B cell (primary cell): ENCODE measurements around the gene KLF11. TPM values are rescaled to one million over a fixed set of nuclear protein-coding genes. Genes with fewer than 3 reads are reported as not detected.

Experiments used
- ATAC-seq: fragments of 200-7000 bp; cut with Tn5 transposase; one replicate; pipeline ENCODE4 v1.10.0; 2021; ENCODE audit warnings: low read depth, mild to moderate bottlenecking, moderate number of reproducible peaks, moderate library complexity
- CTCF ChIA-PET: fragments of 350-600 bp; sonication (Branson Sonifier 250); formaldehyde crosslinking; loops from one replicate; lab custom pipeline; 2021; ENCODE audit warnings: antibody characterized with exemption, inconsistent platforms; lab: Charles Lee
- POLR2A ChIA-PET: fragments of 350-600 bp; sonication (Branson Sonifier 250); formaldehyde crosslinking; loops from one replicate; lab custom pipeline; 2021; ENCODE audit warnings: antibody characterized with exemption; lab: Charles Lee
- DNase-seq: peaks from one replicate; pipeline ENCODE4 v3.0.0; 2013
- H2AFZ ChIP-seq: 2 replicates; pipeline ENCODE4 v1.6.1; 2012; ENCODE audit warnings: mild to moderate bottlenecking, low read depth, low read length; ENCODE audit not compliant: insufficient read depth, poor library complexity, severe bottlenecking
- H3K27ac ChIP-seq, 2 donors: 1 replicate in 1 of 2; 2 replicates in 1 of 2; pipeline ENCODE4 v1.5.1; 2012 to 2013; ENCODE audit warnings: low read length in 2 of 2, mild to moderate bottlenecking in 2 of 2, moderate library complexity in 1 of 2
- H3K27me3 ChIP-seq, 4 experiments: fragments of 200-600 bp in 1 of 4; sonication (generic) in 1 of 4; replicated peaks in 1 of 4; 1 replicate in 2 of 4; 2 replicates in 2 of 4; pipeline versions ENCODE4 v1.6.1 to v1.7.0; 2013 to 2016; ENCODE audit warnings: low read length in 3 of 4, mild to moderate bottlenecking in 2 of 4, mixed read lengths in 1 of 4, moderate library complexity in 1 of 4; ENCODE audit not compliant: insufficient read depth in 4 of 4, control insufficient read depth in 3 of 4; ENCODE audit errors: control extremely low read depth in 1 of 4
- H3K36me3 ChIP-seq, 2 experiments: replicated peaks in 1 of 2; 1 replicate in 1 of 2; 2 replicates in 1 of 2; pipeline versions ENCODE4 v1.6.1 to v1.7.1; 2013; ENCODE audit warnings: low read length in 1 of 2; ENCODE audit not compliant: insufficient read depth in 2 of 2, control insufficient read depth in 1 of 2; ENCODE audit errors: control extremely low read depth in 1 of 2, extremely low read depth in 1 of 2
- H3K4me1 ChIP-seq, 2 donors: fragments of 200-600 bp in 1 of 2; sonication (generic) in 1 of 2; 1 replicate in 1 of 2; 2 replicates in 1 of 2; pipeline versions ENCODE4 v1.5.1 to v1.6.1; 2013 to 2017; ENCODE audit warnings: low read length in 2 of 2; ENCODE audit not compliant: control insufficient read depth in 2 of 2, insufficient read depth in 2 of 2
- H3K4me2 ChIP-seq: replicated peaks from 2 replicates; pipeline ENCODE3; 2012; ENCODE audit warnings: mild to moderate bottlenecking, low read depth, low read length; ENCODE audit not compliant: poor library complexity, severe bottlenecking
- H3K4me3 ChIP-seq, 5 experiments: fragments of 200-600 bp in 1 of 5; sonication (generic) in 1 of 5; 1 replicate in 3 of 5; 2 replicates in 2 of 5; pipeline versions ENCODE4 v1.5.1 to v1.7.0; 2011 to 2016; ENCODE audit warnings: low read length in 4 of 5, mild to moderate bottlenecking in 4 of 5, low read depth in 2 of 5, control low read depth in 1 of 5, moderate library complexity in 1 of 5; ENCODE audit not compliant: insufficient read depth in 1 of 5; ENCODE audit errors: control extremely low read depth in 1 of 5, extremely low read depth in 1 of 5
- H3K79me2 ChIP-seq: fragments of 200-600 bp; sonication (generic); one replicate; pipeline ENCODE4 v1.6.0; 2016; ENCODE audit warnings: low read length; ENCODE audit not compliant: control insufficient read depth, insufficient read depth
- H3K9ac ChIP-seq: fragments of 200-600 bp; sonication (generic); 2 replicates; pipeline ENCODE4 v1.6.1; 2017; ENCODE audit warnings: mild to moderate bottlenecking, low read length, moderate library complexity
- H3K9me3 ChIP-seq, 3 donors: one replicate each; pipeline versions ENCODE4 v1.6.1 to v1.7.1; 2013; ENCODE audit warnings: low read length in 2 of 3; ENCODE audit not compliant: control insufficient read depth in 2 of 3, insufficient read depth in 1 of 3; ENCODE audit errors: control extremely low read depth in 1 of 3
- H4K20me1 ChIP-seq: 2 replicates; pipeline ENCODE4 v1.6.0; 2012; ENCODE audit warnings: mild to moderate bottlenecking, low read length; ENCODE audit not compliant: insufficient read depth, control insufficient read depth, poor library complexity, severe bottlenecking
- H3K27ac Mint-ChIP-seq: one replicate; pipeline ENCODE4 v1.8.0; 2021; ENCODE audit warnings: mixed read lengths
- H3K27me3 Mint-ChIP-seq: one replicate; pipeline ENCODE4 v1.8.0; 2021; ENCODE audit warnings: mixed read lengths
- H3K4me1 Mint-ChIP-seq: one replicate; pipeline ENCODE4 v1.8.0; 2021; ENCODE audit warnings: mixed read lengths
- H3K4me3 Mint-ChIP-seq: one replicate; pipeline ENCODE4 v1.8.0; 2021; ENCODE audit warnings: mixed read lengths
- H3K9me3 Mint-ChIP-seq: one replicate; pipeline ENCODE4 v1.8.0; 2022; ENCODE audit warnings: mixed read lengths; ENCODE audit not compliant: insufficient read depth
- CTCF ChIP-seq: fragments of 200-600 bp; IDR thresholded peaks from one replicate; pipeline ENCODE4 v1.8.0; 2022; ENCODE audit warnings: antibody characterized with exemption, mild to moderate bottlenecking
- EZH2 ChIP-seq: IDR thresholded peaks from 2 replicates; pipeline ENCODE4 v1.6.1; 2012; ENCODE audit warnings: borderline replicate concordance, low read depth, mild to moderate bottlenecking, moderate library complexity, low read length; ENCODE audit not compliant: insufficient read depth, poor library complexity, severe bottlenecking
- WGBS: methylation state at CpG from one replicate; pipeline ENCODE4 v1.1.5; 2013; ENCODE audit warnings: missing lambda C conversion rate; ENCODE audit not compliant: insufficient coverage; 5-methylcytosine and 5-hydroxymethylcytosine counted together
- intact Hi-C: fragments of 100-400 bp; cut with micrococcal nuclease; formaldehyde crosslinking; loops from one replicate; pipeline ENCODE4 v1.10.0; 2022
- polyA plus RNA-seq: library from polyadenylated mRNA; depleted of rRNA; stranded (reverse); fragments of >200 nt; gene quantifications from 2 replicates; pipeline ENCODE4 v1.2.3, GENCODE V29; 2012
- total RNA-seq, 2 donors: library from RNA; stranded (reverse); fragments of 120-200 nt in 1 of 2; gene quantifications; 1 replicate in 1 of 2; 2 replicates in 1 of 2; pipeline versions ENCODE4 v1.2.3 to v1.2.4, GENCODE V29; 2013 to 2022

Gene KLF11
- total and polyA plus RNA-seq, 2 donors (not counting 1 experiment from before 2014, with no cell fraction given), result 20.8 to 48.4 TPM

DNA sequence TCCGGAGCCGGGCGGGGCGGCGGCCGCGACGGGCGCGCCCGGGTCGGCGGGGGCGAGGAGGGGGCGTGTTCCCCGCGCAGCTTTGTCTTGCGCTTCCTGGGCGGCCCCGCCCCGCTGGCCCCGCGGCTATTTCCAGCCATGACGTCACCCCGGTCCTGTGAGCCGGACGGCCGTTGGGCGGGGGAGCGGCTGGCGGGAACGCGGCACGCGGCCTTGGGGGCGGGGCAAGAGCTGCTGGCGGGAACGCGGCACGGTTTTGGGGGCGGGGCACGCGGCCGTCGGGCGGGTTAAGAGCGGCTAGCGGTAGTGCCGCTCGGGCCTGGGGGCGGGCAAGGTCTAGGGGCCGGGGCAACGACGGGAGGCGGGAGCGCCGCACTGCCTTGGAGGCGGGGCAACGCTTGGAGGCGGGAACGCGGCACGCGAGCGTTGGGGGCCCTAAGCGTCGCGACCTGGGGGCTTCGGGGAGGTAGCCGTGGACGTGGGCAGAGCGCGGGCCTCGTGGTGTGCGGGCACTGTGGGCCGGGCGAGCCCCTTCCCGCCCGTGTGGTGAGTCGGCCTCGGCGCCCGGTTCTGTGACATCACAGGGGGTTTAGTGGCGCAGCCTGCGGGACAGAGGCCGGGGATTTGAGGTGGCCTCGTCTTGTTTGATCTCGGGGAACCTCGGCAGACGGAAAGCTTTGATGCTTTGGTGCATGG lies 704 bp downstream of the KLF11 start:
- H3K4me2 ChIP-seq, result peak overlapping the region; percentile 83
- peaks cover 0 to 20% (median 0%) of the 10 kb centered on the region in 3 donors for H3K9me3 ChIP-seq
- H4K20me1 ChIP-seq, result peaks cover 12% of the 10 kb centered on the region
- peak overlapping the region in 4 of 5 experiments; percentile 40 to 68 (median 58) for H3K4me3 ChIP-seq
- POLR2A ChIA-PET, result interaction anchor here (0.7 to 2.8 kb wide), 5 partner anchors 15 to 1091 kb away, joined by 3 to 16 read pairs (median 5); partner anchors contain the start of gene YWHAQ
- CTCF ChIA-PET, result interaction anchor here (0.6 to 12.6 kb wide), 7 partner anchors 27 to 404 kb away, joined by 3 to 319 read pairs (median 7); partner anchors contain the start of gene ODC1
- WGBS, result 24% methylated on average over 86 of the region's 90 CpGs
- H3K4me3 Mint-ChIP-seq, result peak overlapping the region; percentile 87
- H3K27ac ChIP-seq, result peak overlapping the region; percentile 58 to 84
- H3K4me1 Mint-ChIP-seq, result peaks cover 26% of the 10 kb centered on the region
- peak; percentile 61 for ATAC-seq
- H3K27me3 Mint-ChIP-seq, result no peaks in the 10 kb centered on the region
- peak; percentile 97 for DNase-seq
- peaks cover 2% of the 10 kb centered on the region for H3K79me2 ChIP-seq
- intact Hi-C loops, result loop anchor here (1.0 to 10.0 kb wide), 12 partner anchors 15 to 1209 kb away; partner anchors contain the start of genes ADAM17, GRHL1, IAH1 and KIDINS220
- peak overlapping the region; percentile 56 for H2AFZ ChIP-seq
- H3K4me1 ChIP-seq, result peaks cover 12 to 20% of the 10 kb centered on the region in 2 donors
- peak overlapping the region; percentile 68 for H3K9ac ChIP-seq
- TF ChIP-seq EZH2, result no peak
- TF ChIP-seq CTCF, result no peak
- no peaks in the 10 kb centered on the region for H3K27me3 ChIP-seq
- no peaks in the 10 kb centered on the region for H3K9me3 Mint-ChIP-seq
- H3K36me3 ChIP-seq, result peaks cover 0 to 26% of the 10 kb centered on the region in 2 experiments
- peak overlapping the region; percentile 82 for H3K27ac Mint-ChIP-seq
